GM18505 (cell line): ENCODE measurements around the gene LCN10.
A peak's percentile ranks its signal among the peaks of the same experiment; 100 is the strongest.
"Not testable (repeated sequence)": the region's sequence is repeated elsewhere in the genome, so short reads cannot be mapped to it uniquely, and the experiment has no call there.

ENCODE experiments used
- ATAC-seq: cut with Tn5 transposase; IDR thresholded peaks from one replicate; pipeline ENCODE4 v1.9.1; 2021; ENCODE audit not compliant: unreplicated experiment
- POLR2A ChIP-seq: IDR thresholded peaks from 4 replicates; pipeline ENCODE4 v1.6.1; 2011; ENCODE audit warnings: borderline replicate concordance; ENCODE audit not compliant: insufficient read depth, insufficient read length; ENCODE audit errors: extremely low read depth

The LCN10 gene

GRCh38 chr9:136707011-136707410, 35.7 kb downstream of the LCN10 start:
- ATAC-seq, result no peak

GRCh38 chr9:136705564-136705963, 37.2 kb downstream of the LCN10 start:
- TF ChIP-seq POLR2A, result no peak
- ATAC-seq, result no peak

More at GRCh38 chr9:136707011-136707410, 35.7 kb downstream of the LCN10 start:
- TF ChIP-seq POLR2A, result no peak

- not testable (repeated sequence) for ATAC-seq
Observed at GRCh38 chr9:136704741-136705140, 38.0 kb downstream of the LCN10 start.

GRCh38 chr9:136703276-136703860, 39.4 kb downstream of the LCN10 start:
- no peak for TF ChIP-seq POLR2A

DNA sequence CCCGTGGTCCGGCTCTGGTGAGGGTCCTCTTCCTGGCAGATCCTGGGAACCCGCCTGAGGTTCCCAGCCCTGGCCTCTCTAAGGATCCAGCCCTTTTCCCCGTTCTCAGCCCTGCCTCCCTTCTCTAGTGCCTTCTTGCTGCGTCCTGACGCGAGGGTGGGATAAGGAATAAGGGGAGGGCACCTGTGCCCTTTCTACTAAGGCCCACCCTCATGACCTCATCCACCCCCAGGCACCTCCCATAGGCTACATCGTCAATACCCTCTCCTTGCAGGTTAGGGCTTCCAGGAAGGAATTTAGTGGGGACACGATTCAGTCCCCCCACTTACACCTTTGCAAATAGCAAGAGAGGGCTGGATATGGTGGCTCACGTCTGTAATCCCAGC, 41.1 kb downstream of the LCN10 start:
- ATAC-seq, result no peak
- no peak for TF ChIP-seq POLR2A

More at GRCh38 chr9:136703276-136703860, 39.4 kb downstream of the LCN10 start:
- no peak for ATAC-seq

GRCh38 chr9:136700959-136701667, 41.6 kb downstream of the LCN10 start:
- ATAC-seq, result no peak
- peak; percentile 34 for TF ChIP-seq POLR2A

- TF ChIP-seq POLR2A, result no peak
- ATAC-seq, result no peak
Observed at GRCh38 chr9:136700304-136700703, 42.4 kb downstream of the LCN10 start.

DNA sequence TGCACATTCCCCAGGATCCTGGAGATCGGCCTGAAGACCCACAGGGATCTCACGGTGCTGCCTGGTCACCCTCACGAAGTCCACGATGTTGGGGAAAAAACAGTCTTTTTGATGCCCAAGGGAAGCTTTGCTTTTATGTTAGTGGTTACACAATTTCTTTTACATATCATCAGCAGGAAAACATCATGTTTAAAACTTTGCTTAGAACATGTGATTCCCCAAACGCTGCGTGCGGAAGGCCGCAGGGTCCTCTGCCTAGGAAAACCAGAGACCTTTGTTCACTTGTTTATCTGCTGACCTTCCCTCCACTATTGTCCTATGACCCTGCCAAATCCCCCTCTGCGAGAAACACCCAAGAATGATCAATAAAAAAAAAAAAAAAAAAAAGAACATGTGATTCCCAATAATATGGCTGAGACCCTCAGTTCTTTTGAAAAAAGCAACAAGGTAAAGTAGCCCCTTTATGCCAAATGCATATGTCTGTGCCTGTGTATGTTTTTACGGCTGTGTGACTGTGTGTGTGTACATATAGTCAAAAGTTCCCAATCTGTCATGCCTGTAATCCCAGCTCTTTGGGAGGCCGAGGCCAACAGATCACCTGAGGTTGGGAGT, 44.0 kb downstream of the LCN10 start:
- ATAC-seq, result no peak
- no peak for TF ChIP-seq POLR2A

DNA sequence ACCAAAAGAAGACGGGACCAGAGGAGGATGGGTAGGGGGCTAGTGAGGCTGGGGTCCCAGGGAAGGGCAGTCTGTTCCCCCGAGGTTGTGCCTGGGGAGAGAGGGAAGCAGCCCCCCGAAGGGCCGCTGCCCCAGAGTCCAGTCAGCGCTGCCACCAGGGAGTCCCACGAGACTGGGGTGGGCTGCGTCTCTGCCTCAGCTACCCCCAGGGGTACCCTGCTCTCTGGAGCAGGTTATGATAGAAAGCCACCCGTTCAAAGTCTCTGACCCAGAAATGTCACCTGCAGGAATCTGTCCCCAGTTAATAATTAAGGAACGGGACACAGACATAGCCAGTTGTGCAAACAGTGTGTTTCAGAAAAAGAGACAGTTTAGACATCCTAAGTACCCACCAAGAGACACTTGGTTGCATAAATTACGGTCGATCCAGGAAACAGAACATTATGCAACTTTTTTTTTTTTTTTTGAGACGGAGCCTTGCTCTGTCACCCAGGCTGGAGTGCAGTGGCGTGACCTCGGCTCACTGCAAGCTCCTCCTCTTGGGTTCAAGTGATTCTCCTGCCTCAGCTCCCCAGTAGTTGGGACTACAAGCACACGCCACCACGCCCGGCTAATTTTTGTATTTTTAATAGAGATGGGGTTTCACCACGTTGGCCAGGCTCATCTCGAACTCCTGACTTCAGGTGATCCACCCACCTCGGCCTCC, 44.8 kb downstream of the LCN10 start:
- ATAC-seq, result no peak
- TF ChIP-seq POLR2A, result no peak

DNA sequence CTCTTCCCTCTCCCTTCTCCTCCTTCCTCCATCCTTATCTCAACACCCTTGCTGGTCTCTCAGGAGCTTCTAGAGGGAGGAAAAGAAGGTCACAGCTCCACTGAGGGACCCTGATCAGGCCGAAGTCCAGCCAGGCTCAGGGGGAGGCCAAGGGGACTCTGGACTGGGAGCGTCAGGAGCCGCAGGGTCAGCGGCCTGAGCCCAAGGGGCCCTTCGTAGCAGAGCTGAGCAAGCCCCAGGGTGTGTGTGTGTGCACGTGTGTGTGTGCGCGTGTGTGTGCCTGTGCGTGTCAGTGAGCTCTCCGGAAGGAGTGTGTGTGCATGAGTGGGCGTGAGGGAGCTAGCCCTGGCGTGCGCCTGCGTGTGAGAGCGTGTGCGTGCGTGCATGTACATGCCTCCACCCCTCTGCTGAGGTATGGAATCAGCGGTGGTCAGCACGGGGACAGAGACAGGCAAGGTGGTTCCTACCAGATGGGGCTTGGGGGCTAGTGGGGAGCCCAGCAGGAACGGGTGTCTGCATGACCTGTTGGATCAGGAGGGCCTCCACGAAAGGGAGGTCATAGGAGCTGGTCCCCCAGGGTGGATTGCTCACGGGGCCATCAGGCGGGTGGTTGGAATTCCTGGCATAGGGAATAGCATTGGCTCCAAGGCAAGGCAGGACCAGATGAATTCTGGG, 45.5 kb downstream of the LCN10 start:
- no peak for TF ChIP-seq POLR2A
- ATAC-seq, result no peak

DNA sequence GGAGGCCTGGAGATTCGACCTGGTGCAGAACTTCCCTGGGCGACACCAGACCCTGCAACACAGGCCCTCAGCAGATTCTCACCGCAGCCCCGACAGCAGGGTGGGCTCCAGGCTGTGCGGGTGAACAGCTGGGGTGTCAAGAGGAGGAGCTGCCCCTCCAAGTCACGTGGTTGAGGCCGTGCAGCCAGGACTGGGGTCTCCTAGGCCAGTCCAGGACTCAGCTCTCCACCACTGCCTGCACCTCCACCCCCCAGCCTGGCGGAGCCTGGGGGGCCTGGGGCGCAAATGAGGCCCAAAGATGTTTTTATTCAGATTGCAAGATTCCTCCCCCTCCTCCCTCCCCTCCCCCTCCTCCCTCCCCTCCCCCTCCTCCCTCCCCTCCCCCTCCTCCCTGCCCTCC, 46.2 kb downstream of the LCN10 start:
- TF ChIP-seq POLR2A, result no peak
- no peak for ATAC-seq

DNA sequence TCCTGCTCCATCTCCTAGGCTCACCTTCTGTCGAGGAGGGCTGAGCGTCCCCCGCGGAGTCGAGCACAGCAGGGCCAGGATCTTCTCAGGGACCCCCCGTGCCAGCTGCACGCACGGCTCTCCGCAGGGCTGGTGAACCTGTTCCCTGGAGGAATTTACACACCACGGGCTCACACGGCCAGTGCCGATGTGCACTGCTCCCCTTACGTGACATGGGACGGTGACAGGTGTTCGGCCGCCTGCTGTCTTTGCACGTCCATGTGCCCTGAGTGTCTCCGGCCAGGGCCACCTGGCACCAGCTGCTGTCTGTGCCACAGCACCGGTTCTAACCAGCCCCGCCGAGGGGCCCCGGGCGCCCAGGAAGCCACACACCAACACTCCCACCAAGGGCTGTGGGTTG, 46.8 kb downstream of the LCN10 start:
- TF ChIP-seq POLR2A, result no peak
- ATAC-seq, result no peak

- ATAC-seq, result no peak
- no peak for TF ChIP-seq POLR2A
Observed at GRCh38 chr9:136695435-136695895, 47.3 kb downstream of the LCN10 start.
